GM18909 (cell line): ENCODE data around the gene ZNF581.
A peak's percentile ranks its signal among the peaks of the same experiment; 100 is the strongest.

Experiments used
- ATAC-seq: cut with Tn5 transposase; IDR thresholded peaks from one replicate; pipeline ENCODE4 v1.9.1; 2021; ENCODE audit warnings: mild to moderate bottlenecking; ENCODE audit not compliant: unreplicated experiment, poor library complexity

Gene ZNF581

DNA sequence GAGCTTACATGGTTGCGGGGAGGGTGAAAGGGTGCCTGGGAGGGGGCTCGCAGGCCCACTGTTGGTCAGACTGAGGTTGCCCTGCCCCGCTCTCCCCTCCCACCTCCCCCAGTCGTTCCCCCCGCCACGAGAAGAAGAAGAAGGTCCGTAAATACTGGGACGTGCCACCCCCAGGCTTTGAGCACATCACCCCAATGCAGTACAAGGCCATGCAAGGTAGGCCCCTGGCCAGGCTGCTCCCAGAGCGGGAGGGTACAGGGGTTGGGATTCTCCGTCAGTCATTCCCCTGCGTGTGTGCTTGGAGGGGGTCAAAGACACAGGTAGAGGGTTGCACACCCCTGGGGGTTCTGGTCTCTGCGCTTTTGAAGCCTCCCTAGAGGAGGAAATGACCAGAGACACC is 17.0 kb downstream of the ZNF581 start:
- ATAC-seq: no peak

GRCh38 chr19:55660991-55661390 is 17.5 kb downstream of the ZNF581 start:
- no peak for ATAC-seq

DNA sequence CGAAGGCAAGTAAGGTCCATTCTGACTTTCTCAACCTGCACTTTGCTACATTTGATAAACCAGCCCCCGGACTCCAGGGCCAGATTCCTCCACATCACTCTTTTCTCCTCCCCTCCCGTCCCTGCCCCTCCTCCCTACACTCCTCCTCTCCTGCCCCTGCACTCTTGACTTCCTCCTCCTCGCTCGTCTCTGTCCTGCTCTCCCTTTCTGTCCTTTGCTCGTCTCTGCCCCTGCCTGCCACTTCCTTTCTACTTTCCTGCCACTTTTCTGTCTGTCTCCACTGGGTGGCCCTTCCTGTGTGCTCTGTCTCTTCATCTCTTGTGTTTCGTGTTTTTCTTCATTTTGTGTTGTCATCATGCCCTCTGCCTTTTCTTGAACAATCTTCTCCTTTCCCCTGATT is 18.4 kb downstream of the ZNF581 start:
- ATAC-seq: no peak

GRCh38 chr19:55663846-55664536 is 20.5 kb downstream of the ZNF581 start:
- ATAC-seq: no peak

- no peak for ATAC-seq
Measured at GRCh38 chr19:55666343-55667005, 23.0 kb downstream of the ZNF581 start.

GRCh38 chr19:55667006-55667381 is 23.5 kb downstream of the ZNF581 start:
- no peak for ATAC-seq

DNA sequence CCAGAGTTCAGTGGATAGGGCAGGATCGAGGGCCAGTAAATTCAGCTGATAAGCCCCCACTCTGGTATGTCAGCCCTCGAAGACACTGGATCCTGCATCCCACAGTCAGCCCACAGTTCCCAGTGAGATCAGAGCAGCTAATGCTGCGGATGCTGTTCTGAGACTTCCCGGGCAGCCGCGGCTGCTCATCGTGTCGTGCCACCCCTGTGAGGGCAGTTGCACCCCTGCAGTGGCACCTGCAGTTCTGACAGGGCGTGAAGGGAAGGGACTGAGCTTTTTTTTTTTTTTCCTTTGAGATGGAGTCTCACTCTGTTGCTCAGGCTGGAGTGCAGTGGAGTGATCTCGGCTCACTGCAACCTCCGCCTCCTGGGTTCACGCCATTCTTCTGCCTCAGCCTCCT is 24.1 kb downstream of the ZNF581 start:
- ATAC-seq: no peak

DNA sequence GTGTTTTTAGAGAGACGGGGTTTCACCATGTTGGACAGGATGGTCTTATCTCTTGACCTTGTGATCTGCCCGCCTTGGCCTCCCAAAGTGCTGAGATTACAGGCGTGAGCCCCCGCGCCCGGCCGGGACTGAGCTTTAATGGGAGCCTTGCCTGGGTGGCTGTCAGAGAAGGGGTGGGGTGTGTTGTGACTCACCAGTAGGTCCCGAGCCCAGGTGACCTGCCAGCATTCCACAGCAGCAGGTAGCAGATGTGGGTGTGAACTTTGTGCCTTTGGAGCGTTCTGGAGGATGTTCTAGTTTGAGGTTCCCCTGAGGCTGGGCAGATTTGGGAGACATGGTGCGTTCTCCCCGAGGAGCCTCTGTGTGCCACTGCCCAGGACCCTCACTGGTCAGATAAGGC is 24.5 kb downstream of the ZNF581 start:
- ATAC-seq: no peak

DNA sequence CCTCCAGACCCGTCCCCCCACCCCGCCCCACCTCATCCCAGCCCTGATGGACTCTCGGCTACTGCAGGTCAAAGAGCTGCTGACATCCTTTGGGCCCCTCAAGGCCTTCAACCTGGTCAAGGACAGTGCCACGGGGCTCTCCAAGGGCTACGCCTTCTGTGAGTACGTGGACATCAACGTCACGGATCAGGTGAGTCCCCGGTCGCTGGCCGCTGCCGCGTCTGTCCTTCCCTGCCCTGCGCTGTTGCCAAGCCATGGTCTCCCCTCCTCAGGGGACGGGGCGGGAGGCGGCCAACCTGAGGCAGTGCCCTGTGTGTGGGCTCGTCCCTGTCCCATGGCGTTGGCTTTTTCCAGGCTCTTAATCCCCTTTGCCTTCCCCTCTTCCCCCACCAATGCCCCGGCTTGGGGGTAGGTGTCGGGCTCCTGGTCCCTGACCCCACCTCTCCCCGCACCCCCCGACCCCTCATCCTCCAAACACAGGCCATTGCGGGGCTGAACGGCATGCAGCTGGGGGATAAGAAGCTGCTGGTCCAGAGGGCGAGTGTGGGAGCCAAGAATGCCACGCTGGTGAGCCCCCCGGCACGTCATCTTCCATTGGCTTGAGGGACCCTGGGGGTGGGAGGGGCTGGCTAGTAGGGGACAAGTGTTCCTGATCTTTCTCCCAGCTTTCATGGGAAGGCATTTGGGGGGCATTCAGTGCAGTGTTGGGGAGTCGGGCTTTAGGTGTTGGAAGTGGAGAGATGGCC is 25.3 kb downstream of the ZNF581 start:
- no peak for ATAC-seq

GRCh38 chr19:55669418-55670279 is 26.2 kb downstream of the ZNF581 start:
- ATAC-seq: no peak

DNA sequence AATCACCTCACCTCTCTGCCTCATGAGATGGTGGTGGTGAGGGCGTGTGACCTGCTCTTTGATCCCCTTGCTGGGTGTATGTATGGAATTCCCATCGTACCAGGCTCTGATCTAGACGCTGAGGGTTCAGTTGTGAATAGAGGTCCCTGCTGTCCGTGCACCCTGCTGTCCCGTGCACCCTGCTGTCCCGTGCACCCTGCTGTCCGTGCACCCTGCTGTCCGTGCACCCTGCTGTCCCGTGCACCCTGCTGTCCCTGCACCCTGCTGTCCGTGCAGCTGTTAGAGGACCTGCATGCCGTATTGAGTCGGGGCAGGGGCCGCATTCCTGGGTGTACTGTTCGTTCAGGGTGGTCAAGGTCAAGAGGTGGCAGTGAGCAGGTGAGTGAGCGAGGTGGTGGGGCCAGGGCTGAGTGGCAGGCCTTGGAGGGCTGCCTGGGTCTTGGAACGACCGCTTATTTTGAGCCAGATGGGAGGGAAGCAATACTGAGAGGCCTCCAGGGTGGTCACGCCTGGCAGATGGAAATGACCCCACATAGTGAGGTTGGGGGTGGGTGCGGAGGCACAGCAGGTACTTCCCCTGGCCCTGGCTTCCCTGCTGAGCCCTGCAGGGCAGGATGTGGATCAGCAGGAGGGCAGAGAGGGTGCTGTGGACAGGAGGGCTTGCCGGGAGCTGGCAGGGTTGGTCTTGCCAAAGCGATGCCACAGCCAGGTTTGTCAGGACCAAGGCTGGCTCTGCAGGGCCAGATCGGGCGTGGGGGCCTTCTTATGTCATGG is 27.0 kb downstream of the ZNF581 start:
- ATAC-seq: no peak

- no peak for ATAC-seq
Measured at GRCh38 chr19:55671054-55671378, 27.6 kb downstream of the ZNF581 start.

DNA sequence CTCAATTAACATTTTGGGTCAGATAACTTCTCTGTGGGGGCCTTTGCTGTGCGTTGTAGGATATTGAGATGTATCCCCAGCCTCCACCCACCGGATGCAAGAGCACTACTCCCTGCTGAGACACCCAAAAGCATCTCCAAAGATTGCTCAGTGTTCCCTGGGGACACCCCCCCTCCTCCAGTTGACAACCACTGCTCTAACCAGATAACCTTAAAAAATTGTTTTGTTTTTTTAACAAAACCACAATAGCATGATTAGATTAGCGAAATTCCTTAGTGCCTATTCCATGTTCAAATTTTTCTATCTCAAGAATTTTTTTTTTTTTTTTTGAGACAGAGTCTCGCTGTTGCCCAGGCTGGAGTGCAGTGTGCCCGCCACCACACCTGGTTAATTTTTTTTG is 29.0 kb downstream of the ZNF581 start:
- no peak for ATAC-seq

DNA sequence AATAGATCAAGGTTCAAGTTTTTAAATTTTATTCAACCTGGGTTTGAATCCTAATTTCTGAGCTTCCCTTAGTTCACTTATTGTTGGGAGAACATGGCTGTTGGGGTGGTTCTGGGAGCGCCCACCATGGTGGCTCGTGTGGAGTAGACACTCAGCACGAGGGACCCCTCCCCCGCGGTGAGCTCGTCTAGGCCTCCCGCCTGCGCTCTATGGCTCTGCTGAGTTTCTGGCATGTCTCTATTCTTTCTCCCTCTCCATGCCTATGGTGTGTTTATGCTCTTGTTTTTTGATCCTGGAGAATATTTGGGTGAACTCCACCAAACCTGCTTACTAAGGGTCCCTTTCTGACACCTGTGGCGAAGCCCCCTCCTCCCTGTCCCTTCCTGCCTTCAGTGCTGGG is 30.0 kb downstream of the ZNF581 start:
- ATAC-seq: no peak

GRCh38 chr19:55673889-55674288 is 30.4 kb downstream of the ZNF581 start:
- no peak for ATAC-seq

- no peak for ATAC-seq
Measured at GRCh38 chr19:55674459-55674840, 31.0 kb downstream of the ZNF581 start.

GRCh38 chr19:55674841-55675660 is 31.6 kb downstream of the ZNF581 start, which contains the start of gene EPN1:
EPN1 (plus strand) TSS chr19:55675226; CDS start chr19:55678628, 3,402 bp downstream.
- ATAC-seq: peak; percentile 67

- no peak for ATAC-seq
Measured at GRCh38 chr19:55675661-55676354, 32.4 kb downstream of the ZNF581 start.

- no peak for ATAC-seq
Measured at GRCh38 chr19:55676383-55676782, 32.9 kb downstream of the ZNF581 start.
